Fibroblast of peridontal ligament (primary cell): ENCODE measurements around the gene CLIC6.
A peak's percentile ranks its signal among the peaks of the same experiment; 100 is the strongest.

Source experiments
- DNase-seq: peaks from one replicate; pipeline ENCODE4 v3.0.0-alpha.2; 2010; ENCODE audit errors: extremely low read depth

Gene CLIC6

DNA sequence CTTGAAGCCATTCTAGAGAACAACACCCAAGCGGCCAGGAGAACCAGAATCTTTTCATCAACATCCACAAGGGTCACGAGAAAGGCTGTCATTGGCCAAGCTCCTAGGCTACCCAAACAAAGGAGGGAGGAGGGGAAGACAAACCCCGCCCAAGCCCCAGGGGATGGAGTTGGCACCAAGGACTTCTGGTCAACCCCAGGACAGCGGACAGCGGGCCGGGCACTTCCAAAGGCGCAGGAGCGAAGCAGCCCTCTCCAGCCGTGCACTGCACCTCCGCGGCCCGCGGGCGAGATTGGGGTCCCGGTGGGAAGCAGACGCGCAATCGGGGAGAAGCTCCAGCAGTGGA, at the start of gene CLIC6:
CLIC6 (plus strand) TSS at position 192 of the 346 bp plus-strand sequence. CDS start 395 bp downstream, outside the sequence.
- DNase-seq: no peak

DNA sequence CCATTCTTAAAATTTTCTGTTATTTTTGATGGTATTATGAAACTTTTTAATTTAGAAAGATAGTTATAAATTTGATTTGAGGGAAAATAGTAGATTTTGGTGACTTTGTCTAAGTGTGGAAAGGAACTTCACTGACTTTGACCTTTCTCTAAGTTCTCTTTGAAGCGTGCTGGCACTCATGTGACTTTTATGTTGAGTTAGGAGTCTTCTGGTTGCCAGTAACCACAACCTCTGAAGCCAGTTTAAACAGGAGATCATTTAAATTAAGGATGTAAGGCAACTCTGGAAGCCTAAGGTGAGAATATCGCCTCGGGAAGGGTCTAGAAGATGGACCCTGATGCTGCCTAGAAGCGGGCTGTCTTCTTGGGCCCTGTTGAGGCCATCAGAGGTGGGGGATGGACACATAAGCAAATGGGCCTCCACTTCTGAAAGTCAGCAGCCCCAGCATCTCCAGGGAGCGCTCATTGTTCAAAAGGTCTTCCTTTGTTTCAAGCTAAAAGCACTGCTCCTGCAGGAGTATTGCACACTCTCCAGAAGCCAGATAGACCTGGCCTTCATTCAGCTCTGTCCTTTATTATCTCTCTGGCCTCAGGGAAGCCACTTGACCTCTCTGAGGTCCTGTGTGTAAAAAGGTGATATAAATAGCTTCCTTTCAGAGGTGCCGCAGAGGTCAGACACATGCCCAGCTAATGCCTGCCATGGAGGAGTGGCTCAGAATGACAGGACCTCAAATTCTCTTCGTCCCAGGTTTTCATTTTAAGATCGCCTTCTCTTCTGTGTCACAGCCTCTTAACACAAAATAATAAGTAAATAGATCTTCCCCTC, 48.7 kb upstream of the CLIC6 start:
- DNase-seq: no peak

DNA sequence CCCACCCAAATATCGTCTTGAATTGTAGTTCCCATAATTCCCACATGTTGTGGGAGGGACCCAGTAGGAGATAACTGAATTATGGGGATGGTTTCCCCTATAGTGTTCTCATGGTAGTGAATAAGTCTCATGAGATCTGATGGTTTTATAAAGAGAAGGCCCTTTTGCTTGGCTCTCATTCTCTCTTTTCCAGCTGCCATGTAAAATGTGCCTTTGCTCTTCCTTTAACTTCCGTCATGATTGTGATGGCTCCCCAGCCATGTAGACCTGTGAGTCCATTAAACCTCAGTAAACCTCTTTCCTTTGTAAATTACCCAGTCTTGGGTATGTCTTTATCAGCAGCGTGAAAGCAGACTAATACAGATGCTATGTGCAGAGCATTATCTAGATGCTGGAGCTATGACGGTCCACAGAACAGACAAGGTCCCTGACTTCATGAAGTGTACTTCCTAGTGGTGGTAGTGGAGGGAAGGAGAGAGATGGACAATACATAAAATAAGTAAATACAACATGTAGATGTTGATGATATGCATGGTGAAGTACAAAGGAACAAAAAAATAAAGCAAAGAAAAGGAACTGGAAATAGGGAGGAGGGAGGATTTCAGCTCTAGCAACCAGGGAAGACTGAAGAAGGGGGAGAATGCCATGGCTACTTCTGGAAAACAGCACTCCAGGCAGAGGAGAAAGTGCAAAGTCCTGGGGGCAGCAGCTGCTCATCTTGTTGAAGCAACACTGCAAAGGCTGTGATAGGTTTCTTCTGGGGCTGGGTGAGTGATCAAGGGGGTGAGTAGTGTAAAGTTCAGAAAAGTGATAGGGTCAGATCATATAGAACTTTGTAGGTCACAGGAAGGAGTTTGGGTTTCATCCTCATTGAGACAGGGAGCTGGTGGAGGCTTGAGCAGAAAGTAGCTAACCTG, 47.1 kb upstream of the CLIC6 start:
- DNase-seq: no peak

DNA sequence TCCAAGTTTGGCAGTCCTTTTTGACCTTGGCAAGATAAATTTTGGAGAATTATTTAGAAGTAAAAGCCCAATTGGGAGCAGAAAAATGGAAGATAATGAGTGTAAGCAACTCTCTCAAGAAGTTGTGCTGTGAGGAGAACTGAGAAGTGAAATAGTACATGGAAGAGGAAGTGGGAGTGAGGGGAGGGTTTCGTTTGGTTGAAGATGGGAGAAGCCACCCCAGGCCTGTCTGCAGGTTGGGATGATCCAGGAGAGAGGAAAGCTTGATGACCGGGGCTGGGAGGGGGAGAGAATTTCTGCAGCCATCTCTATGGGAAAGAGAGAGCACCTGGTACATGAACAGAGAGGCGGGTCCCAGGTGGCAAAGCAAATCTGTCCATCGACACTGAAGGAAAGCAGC, 45.3 kb upstream of the CLIC6 start:
- no peak for DNase-seq

DNA sequence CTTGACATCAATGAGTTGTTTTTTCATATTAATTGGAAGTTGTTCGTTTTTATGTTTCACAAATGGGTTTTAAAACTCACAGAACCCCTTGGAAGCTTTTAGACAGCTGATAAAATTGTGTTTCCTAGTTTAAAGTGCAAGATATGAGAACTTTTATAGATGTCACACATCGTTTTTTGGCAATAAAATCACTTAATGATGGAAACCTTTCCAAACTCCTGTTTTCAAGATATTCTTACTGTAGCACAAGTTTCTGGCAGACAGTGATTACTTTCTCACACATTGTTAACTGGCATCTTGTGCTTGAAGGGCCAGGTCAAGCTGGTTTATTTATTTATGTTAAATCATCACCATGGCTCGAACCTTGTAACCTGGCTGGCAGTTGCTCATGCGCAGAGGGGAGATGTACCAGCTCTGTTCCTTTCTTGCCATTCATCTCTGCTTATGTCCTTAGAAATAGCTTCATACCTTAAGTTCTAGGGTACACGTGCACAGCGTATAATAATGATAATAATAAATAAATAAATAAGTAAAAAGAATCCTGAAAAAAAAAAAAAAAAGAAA, 43.7 kb upstream of the CLIC6 start:
- DNase-seq: no peak

DNA sequence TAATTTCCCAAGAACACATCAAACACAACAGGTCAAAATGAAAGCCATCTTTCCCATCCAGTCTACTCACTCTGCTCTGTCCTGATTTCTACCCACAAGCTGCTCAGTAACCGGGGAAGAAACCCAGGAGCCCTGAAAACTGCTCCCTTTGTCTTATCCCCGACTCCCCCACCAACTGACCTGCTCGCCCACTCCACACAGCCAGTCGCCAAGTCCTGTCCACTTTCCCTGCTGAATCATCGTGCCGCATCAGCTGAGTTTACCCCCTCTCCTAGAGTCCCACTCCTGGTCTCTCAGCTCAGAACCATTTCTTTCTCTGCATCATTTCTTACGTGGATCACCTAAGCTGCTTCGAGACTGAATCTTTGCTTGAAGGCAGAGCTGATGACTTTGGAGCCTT, 42.7 kb upstream of the CLIC6 start:
- DNase-seq: no peak

DNA sequence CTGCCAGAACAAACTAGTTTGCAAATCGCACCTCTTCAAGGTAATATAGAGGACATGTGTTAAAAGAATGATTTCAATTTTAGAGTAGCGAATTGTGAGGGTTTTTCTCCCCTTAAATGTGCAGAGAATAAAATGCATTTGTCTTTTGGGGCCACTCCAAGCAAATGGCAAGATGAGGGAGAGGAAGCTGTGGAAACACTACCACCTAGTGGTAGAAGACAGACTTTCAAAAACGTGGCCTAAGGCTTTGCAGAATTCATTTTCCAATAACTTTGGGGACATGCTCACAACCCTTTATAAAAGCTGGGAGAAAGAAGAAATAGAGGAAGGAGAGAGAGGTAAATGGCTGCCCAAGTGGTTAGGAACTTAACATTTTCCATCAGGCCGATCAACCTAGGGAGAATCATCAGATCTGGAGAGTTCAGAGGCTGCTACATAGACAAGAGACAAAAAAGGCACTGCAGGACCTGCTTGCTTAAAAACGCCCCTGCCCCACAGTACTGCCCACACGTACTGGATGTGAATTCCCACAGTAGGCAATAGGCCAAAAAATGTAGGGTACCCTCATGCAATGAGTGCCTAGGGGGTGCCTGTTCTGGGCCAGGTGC, 38.2 kb upstream of the CLIC6 start:
- DNase-seq: peak; percentile 75

DNA sequence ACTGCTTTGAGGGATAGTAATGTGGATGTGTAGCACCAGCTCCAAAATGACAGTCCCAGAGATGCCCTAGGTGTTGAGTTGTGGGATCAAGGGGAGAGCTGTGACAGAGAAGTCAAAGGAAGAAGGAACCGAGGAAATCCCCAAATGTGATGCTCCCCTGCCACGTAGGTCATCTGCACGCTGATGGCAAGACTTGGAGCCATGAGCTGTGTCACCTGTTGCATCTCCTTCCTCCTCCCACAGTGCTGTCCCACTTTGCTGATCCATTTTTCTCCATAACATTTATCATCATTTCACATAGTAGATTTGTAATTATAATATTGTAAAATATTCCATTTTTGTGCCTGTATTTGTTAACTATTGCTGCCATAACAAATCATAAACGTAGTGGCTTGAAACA, 36.3 kb upstream of the CLIC6 start:
- DNase-seq: no peak

DNA sequence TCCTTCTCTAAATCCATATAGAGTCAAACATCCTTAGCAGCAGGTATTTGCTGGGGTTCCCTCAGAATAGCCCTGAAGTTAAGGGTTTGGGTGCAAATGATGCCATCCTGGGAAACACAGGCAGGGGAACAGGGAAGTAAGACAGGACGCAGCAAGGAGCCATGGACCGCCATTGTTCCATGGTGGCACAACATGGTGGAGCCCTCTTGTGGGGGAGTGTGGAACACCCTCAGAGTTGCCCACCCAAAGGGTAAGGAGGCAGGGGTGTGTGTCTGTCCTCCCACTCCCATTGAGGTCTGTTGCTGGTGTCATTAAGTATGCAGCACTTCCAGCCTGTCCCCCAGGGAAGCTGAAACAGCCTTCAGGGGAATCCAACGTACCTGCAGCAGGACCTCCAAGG, 33.5 kb upstream of the CLIC6 start:
- DNase-seq: no peak

DNA sequence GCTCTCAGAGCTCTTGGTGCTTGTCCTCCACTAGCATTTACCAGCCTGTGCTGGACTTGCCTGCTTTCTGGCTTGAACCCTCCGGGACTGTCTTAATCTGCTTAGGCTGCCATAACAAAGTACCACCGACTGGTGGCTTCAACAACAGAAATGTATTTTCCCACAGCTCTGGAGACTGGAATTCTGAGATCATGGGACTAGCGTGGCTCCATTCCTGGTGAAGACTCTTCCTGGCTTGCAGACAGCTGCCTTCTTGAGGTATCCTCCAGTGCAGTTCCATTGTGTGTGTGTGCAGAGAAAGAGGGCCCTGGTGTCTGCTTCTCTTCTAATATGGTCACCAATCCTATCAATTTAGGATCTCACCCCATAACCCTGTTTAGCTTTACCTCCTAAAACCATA, 31.8 kb upstream of the CLIC6 start:
- DNase-seq: no peak

DNA sequence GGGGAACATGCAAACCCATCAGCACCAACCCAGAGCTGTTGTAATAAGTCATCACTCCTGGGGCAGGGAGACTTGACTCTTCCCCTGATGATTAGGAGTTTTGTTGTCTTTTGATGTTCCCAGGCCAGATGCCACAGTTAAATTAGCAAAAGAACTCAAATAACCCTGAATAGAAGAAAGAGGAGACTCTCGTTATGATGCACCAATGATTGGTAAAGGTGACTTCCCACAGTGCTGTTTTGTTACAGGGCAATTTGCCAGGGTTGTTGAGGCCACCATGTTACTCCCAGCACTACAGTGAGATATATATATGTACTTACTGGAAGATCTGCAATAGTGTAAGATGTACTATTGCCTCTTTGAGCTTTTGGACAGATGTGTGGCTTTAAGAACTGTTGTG, 29.5 kb upstream of the CLIC6 start:
- DNase-seq: no peak

DNA sequence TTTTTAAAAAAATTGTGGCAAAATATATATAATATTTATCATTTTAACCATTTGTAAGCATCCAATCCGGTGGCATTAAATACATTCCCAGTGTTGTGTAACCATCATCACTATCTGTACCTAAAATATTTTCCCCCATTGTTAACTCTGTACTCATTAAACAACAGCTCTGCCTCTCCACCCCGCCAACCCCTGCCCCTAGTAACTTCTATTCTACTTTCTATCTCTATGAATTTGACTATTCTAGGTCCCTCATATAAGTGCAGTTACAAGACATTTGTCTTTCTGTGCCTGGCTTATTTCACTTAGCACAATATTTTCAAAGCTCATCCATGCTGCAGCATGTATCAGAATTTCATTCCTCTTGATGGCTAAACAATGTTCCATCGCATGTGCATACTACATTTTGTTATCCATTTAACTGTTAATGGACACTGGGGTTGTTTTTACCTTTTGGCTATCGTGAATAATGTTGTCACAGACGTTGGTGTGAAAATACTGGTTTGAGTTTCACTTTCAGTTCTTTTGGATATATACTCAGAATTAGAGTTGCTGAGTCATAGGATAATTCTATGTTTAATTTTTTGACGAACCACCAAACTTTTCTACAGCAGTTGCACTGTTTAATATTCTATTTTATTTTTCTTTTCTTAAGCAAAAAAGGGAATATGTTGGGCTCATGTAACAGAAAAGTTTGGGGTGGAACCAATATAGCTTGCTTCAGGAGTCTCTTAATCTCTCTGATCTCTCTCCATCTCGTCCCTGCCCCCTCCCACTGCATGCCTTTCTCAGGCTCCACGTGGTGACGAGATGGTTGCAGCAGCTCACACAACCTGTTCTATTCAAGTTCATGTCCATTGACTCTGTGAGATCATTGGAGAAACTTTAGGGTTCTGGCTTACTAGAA, 28.7 kb upstream of the CLIC6 start:
- DNase-seq: peak; percentile 36

DNA sequence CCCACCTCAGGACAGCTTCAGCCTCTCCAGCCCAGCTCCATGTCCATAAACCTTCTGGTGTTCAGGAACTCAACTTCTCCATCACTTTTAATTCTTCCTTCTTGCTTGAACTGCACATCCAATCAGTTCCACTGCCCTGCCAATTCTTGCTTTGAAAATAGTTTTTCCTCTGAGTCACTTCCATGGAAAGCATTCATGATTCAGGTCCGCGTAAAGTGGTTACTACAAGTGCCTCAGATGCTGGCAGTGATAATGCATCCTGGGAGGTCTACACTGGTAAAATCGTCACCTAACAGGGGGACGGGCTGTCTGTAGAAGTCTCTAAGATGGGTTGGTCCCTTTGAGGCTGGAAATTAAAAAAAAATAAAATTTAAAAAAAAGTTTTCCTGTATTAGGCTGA, 27.9 kb upstream of the CLIC6 start:
- peak; percentile 82 for DNase-seq

DNA sequence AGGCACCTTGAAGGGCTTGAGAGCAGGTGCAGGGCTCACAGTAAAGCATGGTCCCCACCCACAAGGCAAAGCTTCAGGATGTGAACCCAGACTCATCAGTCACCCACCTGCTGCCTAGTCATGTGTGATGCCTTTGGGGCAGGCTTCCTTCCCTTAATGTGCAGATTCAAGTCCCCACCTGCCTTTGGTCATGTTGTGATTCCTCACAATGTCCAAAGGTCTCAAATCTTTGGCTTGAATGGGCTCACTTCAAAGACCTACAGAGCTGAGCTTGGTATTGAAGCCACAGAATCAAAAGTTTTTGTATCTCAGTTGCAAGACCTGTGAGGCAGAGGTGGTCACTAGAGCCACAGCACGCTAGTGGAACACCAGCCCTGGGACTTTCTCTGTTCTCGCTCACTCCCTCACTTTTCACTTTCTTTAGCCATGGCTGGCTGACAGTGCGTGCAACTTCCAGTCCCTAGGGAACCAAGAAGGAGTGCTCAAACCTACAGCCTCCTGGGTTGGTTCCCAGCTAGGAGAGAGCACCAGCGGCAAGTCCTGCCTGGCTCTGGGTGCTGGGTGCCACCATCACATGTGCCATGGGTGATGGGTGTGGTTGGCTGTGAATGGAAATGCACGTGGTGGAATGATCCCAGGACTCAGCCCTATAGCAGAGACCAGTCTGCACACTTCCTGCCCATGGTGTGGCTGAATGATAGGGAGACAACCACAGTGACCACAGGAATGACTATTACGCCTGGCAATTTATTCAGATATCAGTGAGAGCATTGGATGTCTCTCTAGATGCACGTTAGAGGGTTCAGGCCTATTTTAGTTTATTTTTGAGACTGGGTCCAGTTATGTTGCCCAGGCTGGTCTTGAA, 26.4 kb upstream of the CLIC6 start:
- DNase-seq: no peak

DNA sequence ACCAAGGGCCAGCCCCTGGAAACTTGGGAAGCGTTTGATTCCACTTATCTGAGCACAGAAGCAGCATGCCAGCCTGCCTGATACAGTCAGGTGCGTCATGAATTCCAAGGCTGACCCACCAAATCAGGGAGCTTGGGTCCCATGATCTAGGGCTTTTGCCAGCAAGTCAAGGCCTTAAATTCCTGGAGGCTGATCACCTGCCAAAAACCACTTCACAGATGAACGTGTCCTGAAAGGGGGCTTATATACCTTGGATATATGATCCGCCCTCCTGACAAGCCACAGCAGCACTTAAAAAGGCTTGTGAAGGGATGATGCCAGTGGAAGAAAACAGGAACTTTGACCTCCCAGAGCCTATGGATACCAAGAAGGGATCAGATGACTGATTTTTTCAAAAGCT, 24.0 kb upstream of the CLIC6 start:
- no peak for DNase-seq

DNA sequence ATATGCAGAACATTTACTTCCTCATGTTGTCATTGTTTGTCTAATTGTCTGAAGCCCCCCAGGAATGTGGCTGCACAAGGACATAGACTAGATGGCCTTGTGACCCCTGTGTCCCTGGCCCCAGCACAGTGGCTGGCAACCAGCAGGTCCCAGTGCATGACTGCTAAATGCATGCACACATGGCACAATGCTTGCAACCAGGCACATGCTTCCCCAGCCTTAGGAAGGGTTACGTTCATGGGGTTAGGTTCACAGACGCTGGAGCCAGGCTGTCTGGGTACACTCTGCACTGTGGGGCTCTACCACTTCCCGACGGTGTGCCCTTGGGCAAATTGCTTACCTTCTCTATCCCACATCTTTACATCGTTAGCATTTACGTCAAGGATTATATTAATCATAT, 21.2 kb upstream of the CLIC6 start:
- no peak for DNase-seq

DNA sequence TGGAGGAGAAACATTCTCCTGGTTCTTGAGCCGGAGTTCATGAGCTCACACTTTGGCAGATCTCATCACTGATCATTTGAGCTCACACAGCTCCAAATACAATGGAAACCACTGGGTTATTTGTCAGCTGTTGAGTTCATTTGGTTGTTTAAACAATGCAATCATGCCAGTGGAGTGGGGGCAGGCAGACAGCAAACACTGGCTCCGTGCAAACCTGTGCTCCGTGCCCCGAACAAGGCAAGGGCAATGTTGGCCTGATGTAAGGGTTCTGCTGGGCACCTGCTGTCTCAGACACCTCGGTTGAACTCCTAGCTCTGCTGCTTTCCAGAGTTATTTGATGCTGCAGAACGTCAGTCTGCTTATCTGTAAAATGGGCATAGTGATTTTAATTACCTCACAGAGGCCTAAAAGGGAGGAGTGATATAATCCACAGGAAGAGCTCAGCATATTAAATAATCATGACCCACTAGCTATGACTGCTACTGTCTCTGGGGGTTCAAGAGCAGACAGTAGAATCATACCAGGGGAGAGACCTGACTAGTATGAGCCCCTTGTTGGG, 20.0 kb upstream of the CLIC6 start:
- DNase-seq: no peak

DNA sequence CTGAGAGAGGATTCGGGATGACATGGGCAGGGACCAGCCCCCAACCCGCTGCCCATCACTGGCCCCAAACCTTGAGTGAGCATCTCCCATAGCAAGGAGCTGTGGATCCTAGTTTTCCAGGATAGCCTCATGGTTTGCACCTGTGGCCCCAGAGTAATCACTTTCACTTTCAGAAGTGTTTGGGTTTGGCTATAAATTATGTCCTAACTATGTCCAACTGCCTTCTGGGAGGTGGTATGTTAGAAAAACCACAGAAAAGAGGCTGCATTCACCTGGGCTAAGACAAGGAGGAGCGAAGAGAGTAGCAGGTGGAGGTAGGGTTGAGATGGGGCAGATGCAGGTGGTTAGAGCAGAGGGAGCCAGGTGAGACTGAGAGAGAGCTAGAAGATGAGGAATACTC, 19.4 kb upstream of the CLIC6 start:
- DNase-seq: no peak

DNA sequence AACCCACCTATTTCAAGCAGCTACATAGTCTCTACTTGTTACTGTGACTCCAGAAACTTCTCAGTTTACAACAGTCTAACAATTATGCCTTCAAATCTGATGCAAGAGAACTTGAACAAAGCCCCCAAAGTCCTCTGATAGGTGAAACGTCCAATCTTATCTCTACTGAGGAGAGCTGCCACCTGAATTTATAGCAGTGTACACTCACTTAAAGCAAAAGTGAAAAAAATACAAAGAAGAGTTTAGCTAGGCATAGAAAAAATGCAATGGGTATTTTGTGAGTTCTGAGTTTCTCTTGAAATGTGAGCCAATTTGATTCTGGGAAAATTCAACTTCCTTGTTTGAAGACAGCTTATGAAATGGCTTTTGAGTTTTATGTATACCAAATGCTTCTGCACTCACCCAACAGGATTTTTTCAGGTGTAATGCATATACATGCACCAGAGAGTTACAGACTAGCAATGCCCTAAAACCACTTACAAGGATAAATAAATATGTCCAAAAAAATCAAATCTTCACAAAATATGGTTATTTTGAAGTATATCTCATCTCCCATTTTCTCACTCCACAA, 17.8 kb upstream of the CLIC6 start:
- DNase-seq: no peak

DNA sequence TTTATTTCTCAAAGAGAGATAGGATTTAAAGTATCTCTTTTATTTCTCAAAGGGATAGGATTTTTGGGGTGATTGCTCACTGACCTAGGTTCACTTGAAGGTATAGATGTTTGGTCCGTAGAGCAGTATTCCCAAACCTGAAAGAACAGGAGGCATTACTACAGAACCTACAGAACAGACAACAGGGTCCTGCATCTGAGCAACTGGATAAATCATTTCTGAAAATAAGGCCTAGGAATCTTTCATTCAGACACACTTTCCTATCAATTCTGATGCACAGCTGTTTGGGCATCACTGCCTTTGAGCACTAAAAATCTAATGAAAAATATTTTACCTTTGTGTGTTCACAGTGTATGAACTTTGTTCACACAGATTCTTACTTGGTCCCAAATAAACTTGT, 17.2 kb upstream of the CLIC6 start:
- DNase-seq: no peak
